Osteoblast (primary cell): ENCODE results near the gene OSBPL6. TPM values are rescaled to one million over a fixed set of nuclear protein-coding genes. Genes with fewer than 3 reads are reported as not detected.
A peak's percentile ranks its signal among the peaks of the same experiment; 100 is the strongest.

Experiments used
- DNase-seq: peaks from one replicate; pipeline ENCODE4 v3.0.0; 2011; ENCODE audit warnings: low spot score, mixed read lengths; ENCODE audit not compliant: insufficient read length; ENCODE audit errors: missing footprints
- H2AFZ ChIP-seq: 2 replicates; pipeline ENCODE4 v1.6.0; 2011; ENCODE audit warnings: mild to moderate bottlenecking, low read length
- H3K27ac ChIP-seq: 2 replicates; pipeline ENCODE4 v1.5.1; 2011; ENCODE audit warnings: mild to moderate bottlenecking, low read depth, low read length, moderate library complexity
- H3K27me3 ChIP-seq: 2 replicates; pipeline ENCODE4 v1.6.0; 2012; ENCODE audit warnings: mild to moderate bottlenecking, control low read depth, inconsistent platforms, low read length, moderate library complexity; ENCODE audit not compliant: insufficient read depth
- H3K36me3 ChIP-seq: 2 replicates; pipeline ENCODE4 v1.5.1; 2011; ENCODE audit warnings: mild to moderate bottlenecking, low read length, control low read depth, moderate library complexity; ENCODE audit not compliant: insufficient read depth
- H3K4me1 ChIP-seq: 2 replicates; pipeline ENCODE4 v1.5.1; 2011; ENCODE audit warnings: mild to moderate bottlenecking, low read length, control low read depth, moderate library complexity; ENCODE audit not compliant: insufficient read depth
- H3K4me2 ChIP-seq: 2 replicates; pipeline ENCODE4 v1.6.0; 2011; ENCODE audit warnings: mild to moderate bottlenecking, low read length; ENCODE audit not compliant: insufficient read depth
- H3K4me3 ChIP-seq: fragments of 200-600 bp; sonication (generic); 3 replicates; pipeline ENCODE4 v1.5.1; 2012; ENCODE audit warnings: mild to moderate bottlenecking, low read length, inconsistent platforms; ENCODE audit not compliant: insufficient read depth
- H3K79me2 ChIP-seq: 2 replicates; pipeline ENCODE4 v1.6.0; 2012; ENCODE audit warnings: mild to moderate bottlenecking, low read length, control low read depth, inconsistent platforms; ENCODE audit not compliant: insufficient read depth
- H3K9me3 ChIP-seq: 2 replicates; pipeline ENCODE4 v1.5.1; 2011; ENCODE audit warnings: low read depth, low read length, control low read depth
- H4K20me1 ChIP-seq: 2 replicates; pipeline ENCODE4 v1.6.0; 2012; ENCODE audit warnings: mild to moderate bottlenecking, low read length, control low read depth; ENCODE audit not compliant: insufficient read depth
- total RNA-seq: library from RNA; depleted of rRNA; stranded (reverse); fragments of >200 nt; gene quantifications from 2 replicates; pipeline ENCODE4 v1.2.3, GENCODE V29; 2012
- TF ChIP-seq, protein P1 (sequence below): IDR thresholded peaks from 2 replicates; pipeline ENCODE4 v1.5.1; 2011; ENCODE audit warnings: mild to moderate bottlenecking, low read depth, low read length, moderate library complexity; ENCODE audit errors: extremely low read depth

Gene OSBPL6
- total RNA-seq, 1 donor, result 5.4 TPM

- Histone ChIP-seq H3K36me3 (no peaks in the 10 kb centered on the region), H4K20me1 (no peaks in the 10 kb centered on the region), H3K4me2 (no peak overlapping the region), H3K9me3 (no peaks in the 10 kb centered on the region), H2AFZ (no peak overlapping the region), H3K27me3 (no peaks in the 10 kb centered on the region), H3K27ac (no peak overlapping the region), H3K4me1 (peaks cover 7% of the 10 kb centered on the region), H3K4me3 (no peak overlapping the region), H3K79me2 (peaks cover 14% of the 10 kb centered on the region)
- TF ChIP-seq, protein P1, sequence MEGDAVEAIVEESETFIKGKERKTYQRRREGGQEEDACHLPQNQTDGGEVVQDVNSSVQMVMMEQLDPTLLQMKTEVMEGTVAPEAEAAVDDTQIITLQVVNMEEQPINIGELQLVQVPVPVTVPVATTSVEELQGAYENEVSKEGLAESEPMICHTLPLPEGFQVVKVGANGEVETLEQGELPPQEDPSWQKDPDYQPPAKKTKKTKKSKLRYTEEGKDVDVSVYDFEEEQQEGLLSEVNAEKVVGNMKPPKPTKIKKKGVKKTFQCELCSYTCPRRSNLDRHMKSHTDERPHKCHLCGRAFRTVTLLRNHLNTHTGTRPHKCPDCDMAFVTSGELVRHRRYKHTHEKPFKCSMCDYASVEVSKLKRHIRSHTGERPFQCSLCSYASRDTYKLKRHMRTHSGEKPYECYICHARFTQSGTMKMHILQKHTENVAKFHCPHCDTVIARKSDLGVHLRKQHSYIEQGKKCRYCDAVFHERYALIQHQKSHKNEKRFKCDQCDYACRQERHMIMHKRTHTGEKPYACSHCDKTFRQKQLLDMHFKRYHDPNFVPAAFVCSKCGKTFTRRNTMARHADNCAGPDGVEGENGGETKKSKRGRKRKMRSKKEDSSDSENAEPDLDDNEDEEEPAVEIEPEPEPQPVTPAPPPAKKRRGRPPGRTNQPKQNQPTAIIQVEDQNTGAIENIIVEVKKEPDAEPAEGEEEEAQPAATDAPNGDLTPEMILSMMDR, result no peak
- DNase-seq, result no peak
Observed at GRCh38 chr2:178199334-178199733, 5.0 kb downstream of the OSBPL6 start.

DNA sequence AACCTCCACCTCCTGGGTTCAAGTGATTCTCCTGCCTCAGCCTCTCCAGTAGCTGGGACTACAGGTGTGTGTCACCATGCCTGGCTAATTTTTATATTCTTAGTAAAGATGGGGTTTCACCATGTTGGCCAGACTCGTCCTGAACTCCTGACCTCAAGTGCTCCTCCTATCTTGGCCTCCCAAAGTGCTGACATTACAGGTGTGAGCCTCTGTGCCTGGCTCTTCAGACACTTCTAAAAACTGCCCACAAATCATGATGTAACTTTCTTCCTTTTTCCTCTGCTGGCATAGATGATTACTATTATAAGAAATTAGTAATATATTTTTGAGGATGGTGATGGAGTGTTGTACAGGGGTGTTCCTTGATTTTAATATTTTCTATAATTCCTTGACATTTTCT lies 6.0 kb downstream of the OSBPL6 start:
- no peak for DNase-seq
- Histone ChIP-seq H3K36me3 (no peaks in the 10 kb centered on the region), H3K9me3 (no peaks in the 10 kb centered on the region), H3K4me3 (no peak overlapping the region), H3K79me2 (peaks cover 20% of the 10 kb centered on the region), H3K4me2 (no peak overlapping the region), H3K27ac (no peak overlapping the region), H2AFZ (no peak overlapping the region), H3K4me1 (peaks cover 11% of the 10 kb centered on the region), H3K27me3 (no peaks in the 10 kb centered on the region), H4K20me1 (no peaks in the 10 kb centered on the region)
- TF ChIP-seq, protein P1, result no peak

GRCh38 chr2:178202927-178203326 lies 8.6 kb downstream of the OSBPL6 start:
- peaks cover 16% of the 10 kb centered on the region for H3K4me1 ChIP-seq
- DNase-seq, result no peak
- TF ChIP-seq, protein P1, result no peak
- no peak overlapping the region for H3K4me2 ChIP-seq
- H3K36me3 ChIP-seq, result no peaks in the 10 kb centered on the region
- no peak overlapping the region for H2AFZ ChIP-seq
- no peaks in the 10 kb centered on the region for H3K9me3 ChIP-seq
- no peaks in the 10 kb centered on the region for H4K20me1 ChIP-seq
- H3K79me2 ChIP-seq, result peaks cover 20% of the 10 kb centered on the region
- H3K27me3 ChIP-seq, result no peaks in the 10 kb centered on the region
- no peak overlapping the region for H3K4me3 ChIP-seq
- no peak overlapping the region for H3K27ac ChIP-seq

- Histone ChIP-seq H3K79me2 (peaks cover 14% of the 10 kb centered on the region), H3K36me3 (no peaks in the 10 kb centered on the region), H4K20me1 (no peaks in the 10 kb centered on the region), H3K4me1 (peaks cover 16% of the 10 kb centered on the region), H3K4me3 (no peak overlapping the region), H3K27ac (peak overlapping the region; percentile 67), H2AFZ (no peak overlapping the region), H3K27me3 (no peaks in the 10 kb centered on the region), H3K4me2 (no peak overlapping the region), H3K9me3 (no peaks in the 10 kb centered on the region)
- TF ChIP-seq, protein P1, result no peak
- no peak for DNase-seq
Observed at GRCh38 chr2:178204977-178205376, 10.7 kb downstream of the OSBPL6 start.
